Left cardiac atrium (tissue), 4 donors: ENCODE results near the gene SEC61G. TPM values are rescaled to one million over a fixed set of nuclear protein-coding genes. Genes with fewer than 3 reads are reported as not detected.

Experiments
- ATAC-seq, 2 donors: fragments of 200-7000 bp; cut with Tn5 transposase; one replicate each; pipeline ENCODE4 v1.9.1; 2020; ENCODE audit warnings: mild to moderate bottlenecking in 2 of 2, moderate library complexity in 2 of 2
- DNase-seq: peaks from one replicate; pipeline ENCODE4 v3.0.0-alpha.2; 2020
- intact Hi-C, 2 donors: fragments of 100-400 bp; cut with DNase I; formaldehyde crosslinking; loops; one replicate each; pipeline versions ENCODE4 v1.14.1 to v1.15.1; 2022 to 2023
- long read RNA-seq: library from polyadenylated mRNA; unstranded; transcript quantifications from one replicate; pipeline ENCODE4 v2.0.0, GENCODE V29; 2021
- total RNA-seq, 2 donors: library from RNA; stranded (reverse); fragmentation: NEBNext Ultra II Directional; extraction: Animal tissue kit (Norgen Biotek cat#: 25700); gene quantifications; one replicate each; pipeline ENCODE4 v1.2.1, GENCODE V29; 2021
- donor health status: DM: no; HTN: yes; CAD: no.
- donor health status: DM: no; HTN: yes; CAD: no; lungs with severe emphysema.
- donor health status: DM: yes; HTN: yes; CAD: no.
- donor health status: Dilated cardiomyopathy.

The SEC61G gene
- 100 to 1,000 TPM; 105 to 142 TPM for total RNA-seq
- long read RNA-seq, partial matches to known transcripts = 0 of 5 reads
- long read RNA-seq, other reads (novel, unspliced or antisense) = 2 of 5 reads

DNA sequence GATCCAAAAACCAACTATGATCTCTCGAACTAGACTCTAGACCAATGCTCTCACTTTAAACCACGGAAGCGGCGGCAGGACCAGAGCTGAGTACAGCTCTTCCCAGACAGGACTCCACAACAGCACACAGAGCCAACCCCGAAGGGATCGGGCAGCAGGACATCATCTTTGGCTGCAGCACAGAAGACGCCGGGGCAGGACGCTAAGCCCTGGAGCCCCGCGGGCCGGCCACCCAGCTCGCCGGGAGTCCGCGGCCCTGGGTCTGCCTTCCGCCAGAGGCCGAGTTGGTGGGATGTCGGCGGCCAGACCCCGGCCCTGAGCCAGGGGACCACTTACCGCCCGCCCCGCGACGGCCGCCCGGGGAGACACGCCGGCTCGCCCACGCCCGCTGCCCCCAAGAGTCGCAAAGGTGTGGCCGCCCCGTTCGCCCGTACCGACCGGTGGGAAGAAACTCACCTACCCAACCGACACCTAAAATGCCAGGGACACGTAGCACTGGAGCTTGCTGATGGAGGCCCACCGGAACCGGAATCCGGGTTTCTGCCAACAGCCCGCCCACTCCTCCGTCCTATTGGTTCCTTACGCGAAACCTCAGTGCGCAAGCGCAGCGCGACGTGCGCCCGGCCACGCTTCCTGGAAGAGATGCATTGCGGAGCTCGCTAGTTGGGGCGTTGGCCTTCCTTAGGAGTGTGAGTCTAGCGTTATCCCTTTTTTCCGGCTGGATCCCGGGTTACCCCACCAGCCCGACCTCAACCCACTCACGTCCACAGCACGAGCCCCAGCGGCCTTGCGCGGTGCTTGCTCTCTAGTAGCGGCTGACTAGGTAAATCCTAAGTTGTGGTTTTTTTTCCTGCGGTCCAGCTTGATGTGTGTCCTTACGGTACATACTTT lies at the start of gene SEC61G:
Gene SEC61G (minus strand): TSS at position 510 of the 891 bp plus-strand sequence. CDS start 1,623 bp downstream, outside the sequence.
- DNase-seq (peak; percentile 99), ATAC-seq (peak; percentile 98)
- intact Hi-C loops = no loop called here

DNA sequence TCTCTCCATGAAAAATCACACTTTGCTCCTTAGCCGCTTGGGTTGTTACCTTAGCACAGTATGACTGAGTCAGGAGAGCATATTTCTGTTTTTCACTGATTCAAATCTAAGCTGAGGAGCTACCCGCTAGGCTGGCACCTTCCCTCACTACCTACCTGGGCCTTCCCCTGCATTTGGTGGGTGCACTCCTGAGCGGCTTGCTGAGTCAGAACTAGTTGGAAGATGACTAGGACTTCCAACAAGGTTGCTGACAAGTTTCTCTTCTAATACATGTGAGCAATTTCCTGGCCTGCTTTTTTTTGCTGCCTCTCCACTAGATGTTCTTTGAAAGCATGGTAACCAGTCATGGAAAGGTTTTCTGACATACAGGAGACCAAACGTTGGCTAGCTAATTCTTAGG lies 43.8 kb upstream of the SEC61G start:
- intact Hi-C loops = no loop called here
- DNase-seq (no peak), ATAC-seq (peak; percentile 50 to 87)

DNA sequence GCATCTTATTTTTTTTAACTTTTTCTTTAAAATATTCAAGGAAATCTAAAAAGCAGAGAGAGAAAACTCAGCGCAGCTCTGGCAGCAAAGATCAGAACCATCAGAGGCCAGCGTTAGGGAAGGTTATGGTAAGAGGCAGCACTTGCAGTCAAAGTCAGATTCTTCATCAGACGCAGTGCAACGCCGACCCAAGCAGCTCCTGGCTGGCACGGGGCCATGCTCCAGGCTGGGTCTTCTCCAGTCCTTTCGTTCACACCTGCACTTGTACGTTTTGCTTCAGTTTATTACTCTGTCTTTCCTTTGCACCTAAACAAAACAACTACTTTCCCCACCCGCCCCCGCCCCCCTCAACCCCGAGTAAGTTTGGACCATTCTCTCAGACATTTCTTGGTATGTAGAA lies 43.1 kb upstream of the SEC61G start:
- peak in 1 of 2 donors; percentile 42 for ATAC-seq
- DNase-seq = no peak
- intact Hi-C loops = no loop called here

DNA sequence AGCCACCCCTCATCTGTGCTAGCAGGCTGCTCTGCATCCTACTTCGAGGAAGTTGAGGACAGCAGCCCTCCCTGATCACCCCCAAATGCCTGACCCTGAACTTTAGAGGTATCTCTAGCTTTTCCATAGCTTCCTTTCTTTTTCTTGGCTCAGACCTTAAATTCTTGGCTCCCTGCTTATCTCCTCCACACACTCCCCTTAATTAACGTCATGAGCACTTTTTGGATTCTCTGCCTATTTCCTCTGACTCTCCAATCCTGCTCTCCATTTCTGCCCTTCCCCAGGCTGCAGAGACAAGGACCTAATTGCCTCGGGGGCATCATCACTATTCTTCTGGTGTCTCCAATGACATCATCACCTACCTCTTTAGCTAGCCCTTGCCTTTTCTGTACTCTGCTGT lies 40.8 kb upstream of the SEC61G start:
- peak; percentile 49 to 80 for ATAC-seq
- intact Hi-C loops = no loop called here
- DNase-seq = no peak

DNA sequence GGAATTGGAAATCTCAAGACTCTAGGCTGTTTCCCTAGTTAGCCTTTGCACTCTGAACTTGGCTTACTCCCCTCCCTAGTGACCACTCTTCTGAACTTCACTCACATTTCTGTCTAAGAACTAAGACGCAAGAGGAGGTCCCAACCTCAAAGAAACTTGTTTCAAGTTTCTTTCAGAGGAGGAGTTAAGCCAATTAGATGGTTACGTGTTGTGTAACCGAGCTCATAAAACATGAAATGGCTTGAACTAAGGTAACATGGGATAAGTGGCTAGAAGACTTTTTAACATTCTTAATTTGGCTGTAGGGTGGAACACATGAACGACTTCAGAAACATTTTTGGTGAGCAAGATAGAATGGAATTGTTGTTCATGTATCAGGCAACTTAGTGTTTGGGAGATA lies 39.5 kb upstream of the SEC61G start:
- DNase-seq (no peak), ATAC-seq (no peak)
- intact Hi-C loops = no loop called here

DNA sequence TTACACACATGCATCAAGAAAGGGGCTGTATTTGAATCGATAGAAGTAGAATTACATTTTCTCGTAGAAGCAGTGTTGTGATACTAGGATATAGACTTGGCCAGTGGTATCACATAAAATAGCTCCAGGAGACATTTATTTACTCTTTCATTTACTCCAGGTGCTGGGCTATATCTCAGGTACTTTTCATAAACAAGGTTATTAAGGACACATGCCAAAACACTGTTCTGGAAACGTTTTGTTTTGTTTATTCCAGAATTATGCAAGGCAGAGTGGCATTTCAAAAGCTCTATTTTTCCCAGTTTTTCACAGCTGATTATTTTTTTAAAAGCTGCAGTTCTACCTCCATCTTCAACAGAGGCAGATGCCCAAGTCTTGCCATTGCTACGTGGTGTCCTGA lies 37.8 kb upstream of the SEC61G start:
- intact Hi-C loops = no loop called here
- no peak for ATAC-seq
- DNase-seq = no peak

DNA sequence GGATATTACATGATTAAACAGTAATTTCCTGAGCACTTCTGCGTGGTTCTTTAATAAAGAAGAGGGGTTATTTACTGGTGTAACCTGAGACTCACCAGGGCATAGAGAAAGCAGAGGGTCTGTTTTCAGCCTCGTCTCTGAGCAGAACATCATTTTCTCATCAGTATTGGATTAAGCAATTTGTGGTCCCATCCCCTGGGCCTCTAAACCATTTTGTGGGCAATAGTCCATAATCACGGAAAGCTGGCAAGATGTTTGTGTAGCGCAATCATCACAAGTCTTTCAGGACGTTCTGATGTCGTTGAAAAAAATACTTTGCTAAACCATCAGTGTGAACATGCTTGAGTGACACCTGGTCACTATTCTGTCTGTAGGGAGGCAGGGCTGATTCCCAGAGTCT lies 37.1 kb upstream of the SEC61G start:
- ATAC-seq (peak in 1 of 2 donors; percentile 47), DNase-seq (no peak)
- intact Hi-C loops = no loop called here

DNA sequence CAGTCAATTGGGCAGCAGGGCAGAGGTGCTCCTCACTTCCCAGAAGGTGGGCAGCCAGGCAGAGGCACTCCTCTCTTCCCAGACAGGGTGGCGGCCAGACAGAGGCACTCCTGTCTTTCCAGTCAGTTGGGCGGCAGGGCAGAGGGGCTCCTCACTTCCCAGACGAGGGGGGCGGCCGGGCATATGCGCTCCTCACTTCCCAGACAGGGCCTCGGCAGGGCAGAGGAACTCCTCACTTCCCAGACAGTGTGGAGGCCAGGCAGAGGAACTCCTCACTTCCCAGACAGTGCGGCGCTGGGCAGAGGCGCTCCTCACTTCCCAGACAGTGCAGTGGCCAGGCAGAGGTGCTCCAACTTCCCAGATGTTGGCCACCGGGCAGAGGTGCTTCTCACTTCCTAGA lies 33.4 kb upstream of the SEC61G start:
- no peak for DNase-seq
- intact Hi-C loops = no loop called here

DNA sequence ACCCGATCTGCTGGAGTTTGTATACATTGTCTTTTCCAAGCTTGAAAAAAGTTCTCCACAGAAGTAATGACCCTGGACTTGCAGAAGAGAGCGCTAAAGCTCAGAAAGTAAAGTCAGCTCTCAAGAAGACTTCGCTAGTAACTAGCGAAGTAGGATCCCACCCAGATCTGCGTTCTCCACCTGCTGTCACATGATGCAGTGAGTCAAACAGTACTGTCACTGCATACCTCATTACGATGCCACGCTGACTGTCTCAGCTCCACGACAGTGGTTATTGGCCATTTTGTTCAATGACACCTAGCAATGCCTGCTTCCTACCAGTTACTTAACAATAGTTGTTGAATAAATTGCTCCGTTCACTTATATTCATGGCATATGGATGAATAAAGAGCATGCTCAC lies 29.7 kb upstream of the SEC61G start:
- intact Hi-C loops = loop anchor here (1.0 to 5.0 kb wide), 3 partner anchors 49 to 469 kb away; no protein-coding TSS in a partner anchor
- peak; percentile 81 to 96 for ATAC-seq
- no peak for DNase-seq

More for the DNA sequence above, 33.4 kb upstream of the SEC61G start:
- no peak for ATAC-seq

DNA sequence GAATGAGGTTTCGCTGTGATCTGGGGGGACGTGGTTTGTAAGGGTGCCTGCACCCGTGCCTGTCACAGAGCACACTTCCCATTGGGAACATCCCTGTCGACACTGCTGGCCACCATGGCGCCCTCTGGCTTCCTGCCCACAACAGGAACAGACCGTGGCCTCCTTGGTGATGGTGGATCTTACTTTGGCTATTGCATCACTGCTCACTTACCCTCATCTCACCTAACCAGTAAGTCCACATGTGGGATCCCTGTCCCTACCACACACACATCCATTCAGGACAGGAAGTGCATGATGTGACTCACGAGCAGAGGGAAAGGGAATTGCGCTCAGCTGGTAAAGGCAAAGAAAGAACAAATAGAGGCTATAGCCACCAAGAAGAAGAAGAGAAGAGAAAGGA lies 26.2 kb upstream of the SEC61G start:
- no peak for DNase-seq
- intact Hi-C loops = loop anchor here (5.0 kb wide), 2 partner anchors 52 to 472 kb away; no protein-coding TSS in a partner anchor
- no peak for ATAC-seq

DNA sequence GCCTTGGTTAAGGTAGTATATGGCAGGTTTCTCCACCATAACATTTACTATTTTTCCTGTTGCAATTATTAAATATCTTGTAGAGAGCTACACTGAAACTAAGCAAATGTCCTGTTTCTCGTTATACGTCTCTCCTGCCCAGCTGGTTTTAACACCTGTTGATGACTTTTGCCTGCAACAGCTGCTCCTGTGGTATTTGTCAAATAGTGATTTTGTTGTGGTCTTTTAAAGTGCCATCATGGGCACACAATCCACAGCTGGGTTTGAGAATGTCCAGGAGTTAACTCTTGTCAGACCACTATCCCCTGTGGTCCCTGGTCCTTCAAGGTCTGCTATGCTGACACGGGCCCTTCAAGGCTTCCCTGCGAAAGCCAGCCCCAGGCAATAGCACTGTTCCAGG lies 24.9 kb upstream of the SEC61G start:
- intact Hi-C loops = no loop called here
- no peak for DNase-seq
- no peak for ATAC-seq

DNA sequence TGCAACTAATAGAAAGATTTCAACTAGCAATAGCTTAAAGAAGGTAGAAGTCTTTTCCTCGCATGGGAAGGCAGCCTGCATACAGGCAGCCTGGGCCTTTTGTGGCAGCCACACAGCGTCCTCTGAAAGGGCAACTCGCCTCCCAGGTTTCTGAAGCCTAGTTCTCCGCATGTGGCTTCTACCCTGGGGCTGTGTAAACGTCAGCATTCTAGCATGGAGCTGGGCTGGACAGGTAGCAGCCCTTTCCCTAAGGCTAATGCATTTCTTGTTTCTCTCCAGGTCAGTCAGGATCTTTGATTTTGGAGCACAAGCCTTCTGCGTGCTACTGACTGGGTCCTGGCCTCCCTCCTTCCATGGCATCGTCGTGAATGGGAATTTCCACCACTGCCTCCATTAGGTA lies 23.8 kb upstream of the SEC61G start:
- intact Hi-C loops = no loop called here
- DNase-seq (no peak), ATAC-seq (no peak)

DNA sequence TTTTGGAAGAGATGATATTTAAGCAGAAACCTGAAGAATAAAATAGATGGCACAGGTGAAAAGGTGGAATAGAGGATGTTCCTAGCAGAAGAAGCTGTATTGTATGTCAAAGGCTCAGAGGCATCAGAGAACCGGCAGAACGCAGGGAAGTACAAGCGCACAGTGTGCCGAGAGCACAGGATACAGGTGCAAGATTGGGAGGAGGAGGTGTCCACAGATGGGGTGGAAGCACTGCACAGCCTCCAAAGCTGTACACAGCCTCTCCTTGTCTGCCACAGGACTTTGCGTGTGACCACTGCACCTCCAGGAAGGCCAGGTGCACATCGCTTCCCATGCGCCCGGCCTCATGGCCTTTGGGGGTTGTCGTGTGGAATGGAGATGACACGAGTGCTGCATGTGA lies 23.3 kb upstream of the SEC61G start:
- intact Hi-C loops = no loop called here
- ATAC-seq (no peak), DNase-seq (no peak)

DNA sequence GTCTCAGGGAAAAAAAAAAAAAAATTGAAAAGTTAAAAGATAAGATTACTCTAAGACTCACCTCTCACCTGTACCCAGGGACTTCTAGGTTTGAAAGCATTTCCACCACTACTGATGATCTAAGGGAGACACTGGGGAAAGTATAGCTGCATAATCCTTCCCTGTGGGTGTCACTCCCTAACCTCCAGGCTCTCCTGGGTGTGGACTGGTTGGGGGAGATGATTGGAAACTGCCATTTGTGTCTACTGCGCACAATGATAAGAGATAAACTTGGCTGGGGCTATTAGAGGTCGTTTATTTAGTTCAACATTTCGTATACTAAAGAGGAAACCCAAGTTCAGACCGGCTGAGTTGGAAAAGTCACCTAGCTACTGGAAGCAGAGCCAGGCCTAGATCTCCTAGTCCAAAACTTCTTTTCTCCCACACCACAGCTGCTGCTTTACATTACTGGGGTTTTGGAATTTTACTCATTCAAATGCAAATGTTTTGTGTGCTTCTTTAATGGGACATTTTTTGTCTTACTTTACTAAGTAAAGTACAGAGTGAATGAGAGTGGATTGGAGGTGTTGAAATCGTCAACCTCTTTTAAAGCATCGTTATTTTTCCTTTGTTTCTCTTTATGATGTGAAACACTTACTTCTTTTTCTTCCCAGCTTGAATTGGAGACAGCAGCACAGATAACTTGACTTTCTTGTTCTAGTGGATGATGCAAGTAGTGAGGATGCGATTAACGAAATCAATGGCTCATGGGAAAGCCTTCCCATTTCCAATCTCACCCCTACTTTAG lies 22.3 kb upstream of the SEC61G start:
- intact Hi-C loops = no loop called here
- DNase-seq (no peak), ATAC-seq (no peak)

DNA sequence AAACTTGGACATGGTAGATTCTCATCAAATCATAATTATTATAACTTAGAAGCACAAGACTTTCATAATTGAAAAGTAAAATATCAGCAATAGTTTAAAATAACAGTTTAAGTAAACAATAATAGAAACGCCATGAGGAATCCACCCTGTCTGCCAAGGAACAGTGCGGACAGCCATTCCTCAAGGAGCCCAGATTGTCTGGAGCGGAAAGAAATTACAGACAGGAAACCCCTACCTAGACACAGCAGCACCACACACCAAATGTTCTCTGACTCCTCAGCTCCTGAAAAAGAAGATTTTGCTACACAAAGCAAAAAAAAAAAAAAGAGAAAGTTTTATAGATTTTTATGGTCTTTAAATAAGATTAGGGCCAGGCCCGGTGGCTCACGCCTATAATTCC lies 21.5 kb upstream of the SEC61G start:
- ATAC-seq (no peak), DNase-seq (no peak)
- intact Hi-C loops = no loop called here

DNA sequence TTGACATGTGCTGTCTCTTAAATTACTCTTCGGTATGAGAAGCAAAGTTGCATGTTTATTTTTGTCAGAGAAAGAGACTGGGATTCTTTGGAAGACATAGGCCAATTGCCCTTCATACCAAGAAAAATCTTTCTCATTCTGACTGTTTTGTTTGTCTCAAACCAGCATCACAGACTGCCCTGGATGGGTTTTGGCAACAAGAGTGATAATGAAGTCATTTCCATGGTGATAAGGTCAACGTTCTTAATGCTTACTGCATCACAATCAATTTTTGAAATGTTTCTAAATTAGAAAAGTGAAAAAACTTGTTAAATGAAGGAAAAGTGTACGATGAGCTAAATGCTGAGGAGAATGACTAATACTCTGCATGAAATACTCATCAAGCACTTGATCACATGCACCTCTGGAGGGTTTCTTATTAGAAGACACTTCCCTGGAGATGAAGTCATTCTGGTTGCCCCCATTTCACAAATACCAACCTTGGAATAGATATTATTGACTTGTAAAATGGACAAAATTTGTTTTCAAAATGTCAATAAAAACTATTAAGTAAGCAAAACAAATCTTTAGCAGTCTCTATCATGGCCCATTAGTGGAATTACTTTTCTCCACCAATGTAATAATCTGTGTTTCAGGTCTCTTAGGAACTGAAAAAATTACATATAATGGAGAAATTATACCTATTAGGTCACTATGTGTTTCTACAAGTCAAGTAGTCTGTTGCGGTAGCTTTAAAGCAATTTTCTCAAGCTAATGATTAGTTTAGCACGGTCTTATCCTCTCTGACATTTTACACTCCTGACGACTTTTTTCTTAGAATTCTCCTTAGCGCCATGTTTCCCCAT lies 19.9 kb upstream of the SEC61G start:
- intact Hi-C loops = loop anchor here in 1 of 2 donors (10.0 kb wide), 1 partner anchor 636 kb away; no protein-coding TSS in a partner anchor
- ATAC-seq (no peak), DNase-seq (no peak)

DNA sequence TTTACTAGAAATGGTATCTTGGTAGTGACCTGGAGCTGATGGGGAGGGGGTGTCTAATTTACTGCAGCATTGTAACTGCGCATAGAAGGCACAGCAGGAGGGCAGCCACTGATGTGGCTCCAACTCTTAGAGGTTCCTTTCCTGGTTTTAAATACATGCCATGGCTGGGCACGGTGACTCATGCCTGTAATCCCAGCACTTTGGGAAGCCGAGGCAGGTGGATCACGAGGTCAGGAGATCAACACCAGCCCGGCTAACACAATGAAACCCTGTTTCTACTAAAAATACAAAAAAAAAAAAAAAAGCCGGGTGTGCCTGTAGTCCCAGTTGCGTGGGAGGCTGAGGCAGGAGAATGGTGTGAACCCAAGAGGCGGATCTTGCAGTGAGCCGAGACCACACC lies 19.2 kb upstream of the SEC61G start:
- DNase-seq = no peak
- ATAC-seq = no peak
- intact Hi-C loops = loop anchor here in 1 of 2 donors (10.0 kb wide), 1 partner anchor 637 kb away; no protein-coding TSS in a partner anchor

DNA sequence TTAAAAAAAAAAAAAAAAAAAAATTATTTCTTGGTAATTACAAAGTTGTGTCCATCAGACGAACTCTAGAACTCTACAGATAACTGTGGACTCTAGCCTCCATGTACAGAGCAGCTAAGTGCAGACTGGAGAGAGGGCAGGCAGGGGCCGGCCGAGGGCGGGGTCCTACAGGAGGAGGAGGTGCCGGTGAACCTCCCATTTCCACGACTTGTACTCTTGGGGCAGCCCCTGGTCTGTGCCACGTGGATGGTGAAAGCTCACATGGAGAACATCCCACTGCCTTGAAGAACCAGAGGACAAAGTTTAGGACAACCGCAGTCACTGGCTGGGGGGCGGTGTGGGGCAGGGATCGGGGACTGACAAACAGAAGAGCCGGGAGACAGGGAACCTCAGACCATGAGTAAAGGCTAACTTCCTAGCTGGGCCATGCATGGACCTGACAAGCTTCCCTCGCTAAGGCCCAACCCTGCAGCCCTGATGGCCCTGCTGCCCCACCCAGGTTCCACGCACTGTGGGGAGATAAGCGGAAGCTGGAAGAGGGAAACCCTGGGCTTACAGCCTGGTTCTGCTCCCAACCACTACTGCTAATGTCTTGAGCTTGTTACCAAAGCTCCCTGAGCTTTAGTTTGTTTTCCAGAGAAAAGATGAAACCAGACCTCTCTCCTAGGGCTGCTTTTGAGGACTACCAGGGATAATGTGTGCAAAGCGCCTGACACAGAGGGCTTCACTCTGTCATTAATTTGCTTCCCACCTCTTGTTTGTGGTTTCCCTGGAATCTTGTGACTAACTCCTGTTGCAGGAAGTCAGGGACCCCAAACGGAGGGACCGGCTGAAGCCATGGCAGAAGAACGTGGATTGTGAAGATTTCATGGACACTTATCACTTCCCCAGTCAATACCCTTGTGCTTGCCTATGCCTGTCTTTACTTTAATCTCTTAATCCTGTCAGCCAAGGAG lies 16.1 kb upstream of the SEC61G start:
- intact Hi-C loops = loop anchor here in 1 of 2 donors (1.0 to 10.0 kb wide), 2 partner anchors 480 to 640 kb away; no protein-coding TSS in a partner anchor
- ATAC-seq = peak in 1 of 2 donors; percentile 17
- DNase-seq = no peak
